ENCODE measurements around the gene GSTM5. TPM values are rescaled to one million over a fixed set of nuclear protein-coding genes. Genes with fewer than 3 reads are reported as not detected.
"Not testable (repeated sequence)": the region's sequence is repeated elsewhere in the genome, so short reads cannot be mapped to it uniquely, and the experiment has no call there.

Gene GSTM5
- total RNA-seq, 2 experiments from 2014 or later: not detected

DNA sequence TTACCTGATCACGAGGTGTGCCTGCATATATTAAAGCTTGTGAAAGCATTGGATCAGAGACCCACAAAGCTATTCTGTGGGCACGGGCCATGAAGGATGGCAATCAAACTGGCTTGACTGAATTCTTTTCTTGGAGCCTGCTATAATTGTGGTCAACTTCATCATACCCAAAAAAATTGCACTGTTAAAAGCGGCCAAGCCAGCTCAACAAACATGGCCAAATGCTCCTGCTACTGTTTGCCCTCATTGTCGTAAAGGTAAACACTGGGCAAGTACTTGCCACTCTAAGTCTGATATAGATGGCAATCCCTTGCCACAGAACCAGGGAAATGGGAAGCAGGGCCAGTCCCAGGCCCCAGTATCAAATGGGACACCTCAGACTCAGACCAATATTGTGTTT is 6.6 kb upstream of the GSTM5 start:
- intact Hi-C loops (cut with micrococcal nuclease): no loop called here
- H3K4me3 Mint-ChIP-seq: no peak overlapping the region
- DNase-seq: no peak
- peaks cover 9% of the 10 kb centered on the region for H3K27me3 Mint-ChIP-seq
- H3K36me3 Mint-ChIP-seq: peaks cover 4% of the 10 kb centered on the region
- H3K27ac Mint-ChIP-seq: no peak overlapping the region
- ChIA-PET CTCF (interaction anchor here (1.4 to 2.5 kb wide), 2 partner anchors 65 to 278 kb away, joined by 3 to 12 read pairs; no protein-coding TSS in a partner anchor), POLR2A (no interaction called here)
- H3K4me1 Mint-ChIP-seq (ENCODE audit: low read depth): no peaks in the 10 kb centered on the region
- peaks cover 27% of the 10 kb centered on the region for H3K9me3 Mint-ChIP-seq

DNA sequence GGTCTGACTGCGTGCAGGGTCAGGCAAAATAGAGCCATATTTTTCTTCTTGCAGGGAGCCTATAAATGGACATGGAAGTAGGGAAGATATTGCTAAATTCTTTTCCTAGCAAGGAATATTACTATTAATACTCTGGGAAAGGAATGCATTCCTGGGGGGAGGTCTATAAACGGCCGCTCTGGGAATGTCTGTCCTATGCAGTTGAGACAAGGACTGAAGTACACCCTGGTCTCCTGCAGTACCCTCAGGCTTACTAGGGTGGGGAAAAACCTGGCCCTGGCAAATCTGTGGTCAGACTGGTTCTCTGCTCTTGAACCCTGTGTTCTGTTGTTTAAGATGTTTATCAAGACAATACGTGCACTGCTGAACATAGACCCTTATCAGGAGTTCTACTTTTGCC is 3.1 kb upstream of the GSTM5 start:
- H3K36me3 Mint-ChIP-seq; CTCF ChIA-PET; H3K27ac Mint-ChIP-seq; intact Hi-C loops (cut with micrococcal nuclease); POLR2A ChIA-PET; DNase-seq; H3K4me3 Mint-ChIP-seq; H3K4me1 Mint-ChIP-seq (ENCODE audit: low read depth): not testable (repeated sequence)
- H3K9me3 Mint-ChIP-seq: peaks cover 22% of the 10 kb centered on the region
- H3K27me3 Mint-ChIP-seq: peaks cover 14% of the 10 kb centered on the region

DNA sequence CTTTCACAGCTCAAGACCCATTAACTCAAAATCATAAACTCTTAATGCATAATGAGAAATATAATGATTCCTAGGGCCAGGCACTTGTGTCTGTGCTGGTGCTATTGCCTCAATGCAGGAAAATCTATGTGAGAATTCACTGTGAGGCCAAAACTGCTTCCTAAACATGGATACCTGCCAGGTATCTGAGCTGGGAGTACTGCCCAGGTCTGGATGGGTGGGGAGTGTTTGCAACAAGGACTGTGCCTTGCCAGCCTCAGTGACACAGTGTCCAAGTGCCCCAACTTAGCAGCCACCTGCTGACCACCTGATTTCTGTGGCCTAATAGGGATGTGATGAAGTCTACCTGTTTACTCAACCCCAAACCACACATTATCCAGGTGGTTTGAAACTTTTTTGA is 2.2 kb upstream of the GSTM5 start:
- H3K36me3 Mint-ChIP-seq; H3K4me1 Mint-ChIP-seq (ENCODE audit: low read depth); intact Hi-C loops (cut with micrococcal nuclease); H3K27ac Mint-ChIP-seq; H3K4me3 Mint-ChIP-seq; POLR2A ChIA-PET; CTCF ChIA-PET; DNase-seq: not testable (repeated sequence)
- H3K27me3 Mint-ChIP-seq: peaks cover 12% of the 10 kb centered on the region
- peaks cover 15% of the 10 kb centered on the region for H3K9me3 Mint-ChIP-seq

DNA sequence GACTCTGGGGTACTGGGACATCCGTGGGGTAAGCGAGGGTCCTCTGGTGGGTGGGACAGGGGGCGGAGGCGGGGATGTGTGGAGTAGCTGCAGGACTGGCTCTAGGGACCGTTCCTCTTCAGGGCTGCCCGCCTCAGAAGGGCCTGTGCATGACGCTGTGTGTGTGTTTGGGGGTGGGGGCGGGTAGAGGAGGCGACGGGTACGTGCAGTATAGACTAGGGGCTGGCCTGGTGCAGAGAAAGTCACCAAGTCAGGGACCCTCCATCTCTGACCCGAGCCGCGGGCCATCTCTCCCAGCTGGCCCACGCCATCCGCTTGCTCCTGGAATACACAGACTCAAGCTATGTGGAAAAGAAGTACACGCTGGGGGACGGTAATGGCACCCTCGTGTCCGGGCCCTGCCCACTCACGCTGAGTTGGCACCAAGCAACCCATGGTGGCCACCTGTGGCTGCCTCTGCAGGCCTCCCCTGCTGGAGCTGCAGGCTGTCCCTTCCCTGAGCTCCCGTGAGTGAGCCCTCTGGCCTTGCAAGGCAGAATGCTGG is 342 bp downstream of the GSTM5 start:
- Mint-ChIP-seq H3K4me1 (ENCODE audit: low read depth) (no peaks in the 10 kb centered on the region), H3K27me3 (peaks cover 12% of the 10 kb centered on the region), H3K36me3 (peaks cover 4% of the 10 kb centered on the region), H3K4me3 (no peak overlapping the region), H3K27ac (no peak overlapping the region), H3K9me3 (peaks cover 15% of the 10 kb centered on the region)
- ChIA-PET POLR2A (no interaction called here), CTCF (interaction anchor here (0.7 kb wide), 1 partner anchor 72 kb away, joined by 3 read pairs; no protein-coding TSS in a partner anchor)
- DNase-seq: no peak
- intact Hi-C loops (cut with micrococcal nuclease): no loop called here

DNA sequence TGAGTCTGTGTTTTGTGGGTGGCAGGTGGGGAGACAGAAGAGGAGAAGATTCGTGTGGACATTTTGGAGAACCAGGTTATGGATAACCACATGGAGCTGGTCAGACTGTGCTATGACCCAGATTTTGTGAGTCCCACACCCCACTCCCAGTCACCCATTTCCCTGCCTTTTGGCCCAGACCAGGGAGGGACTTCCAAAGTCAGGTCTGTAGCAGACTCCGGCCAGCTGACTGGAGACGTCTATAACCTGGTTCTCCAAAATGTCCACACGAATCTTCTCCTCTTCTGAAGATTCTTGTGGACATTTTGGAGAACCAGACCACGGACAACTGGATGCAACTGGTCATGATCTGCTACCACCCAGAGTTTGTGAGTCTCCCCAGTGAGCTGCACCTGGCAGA is 1.6 kb downstream of the GSTM5 start:
- ChIA-PET POLR2A (no interaction called here), CTCF (interaction anchor here (1.2 kb wide), 1 partner anchor 73 kb away, joined by 3 read pairs; no protein-coding TSS in a partner anchor)
- intact Hi-C loops (cut with micrococcal nuclease): no loop called here
- no peak for DNase-seq
- no peaks in the 10 kb centered on the region for H3K36me3 Mint-ChIP-seq
- no peak overlapping the region for H3K4me3 Mint-ChIP-seq
- H3K27me3 Mint-ChIP-seq: peaks cover 12% of the 10 kb centered on the region
- no peak overlapping the region for H3K27ac Mint-ChIP-seq
- peaks cover 9% of the 10 kb centered on the region for H3K9me3 Mint-ChIP-seq
- no peaks in the 10 kb centered on the region for H3K4me1 Mint-ChIP-seq (ENCODE audit: low read depth)

DNA sequence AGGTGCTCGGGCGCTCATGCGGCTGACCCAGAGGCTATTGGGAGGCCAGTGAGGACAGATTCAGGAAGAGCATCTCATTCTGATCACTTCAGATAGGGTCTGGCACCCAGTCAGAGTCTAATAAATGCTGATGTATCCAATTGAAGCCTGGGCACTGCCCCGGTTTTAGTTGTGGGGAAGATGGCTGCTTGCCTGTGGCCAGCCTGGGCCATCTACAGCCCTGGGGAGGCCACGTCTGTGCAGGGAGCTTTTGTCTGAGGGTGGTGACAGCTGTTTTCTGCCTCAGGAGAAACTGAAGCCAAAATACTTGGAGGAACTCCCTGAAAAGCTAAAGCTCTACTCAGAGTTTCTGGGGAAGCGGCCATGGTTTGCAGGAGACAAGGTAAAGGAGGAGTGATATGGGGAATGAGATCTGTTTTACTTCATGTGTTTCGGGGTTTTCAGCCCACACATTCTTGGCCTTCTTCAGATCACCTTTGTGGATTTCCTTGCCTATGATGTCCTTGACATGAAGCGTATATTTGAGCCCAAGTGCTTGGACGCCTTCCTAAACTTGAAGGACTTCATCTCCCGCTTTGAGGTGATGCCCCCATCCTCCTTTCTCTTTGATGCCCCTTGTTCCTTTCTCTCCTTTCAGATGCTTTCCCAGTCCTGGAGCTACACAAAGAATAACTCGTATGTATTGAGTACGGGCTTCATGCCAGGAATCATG is 2.8 kb downstream of the GSTM5 start:
- peaks cover 2% of the 10 kb centered on the region for H3K4me1 Mint-ChIP-seq (ENCODE audit: low read depth)
- no peak overlapping the region for H3K4me3 Mint-ChIP-seq
- no peak overlapping the region for H3K27ac Mint-ChIP-seq
- no peaks in the 10 kb centered on the region for H3K36me3 Mint-ChIP-seq
- no peaks in the 10 kb centered on the region for H3K9me3 Mint-ChIP-seq
- DNase-seq: no peak
- POLR2A ChIA-PET: no interaction called here
- CTCF ChIA-PET: interaction anchor here (1.2 kb wide), 1 partner anchor 75 kb away, joined by 3 read pairs; no protein-coding TSS in a partner anchor
- intact Hi-C loops (cut with micrococcal nuclease): no loop called here
- peaks cover 12% of the 10 kb centered on the region for H3K27me3 Mint-ChIP-seq

DNA sequence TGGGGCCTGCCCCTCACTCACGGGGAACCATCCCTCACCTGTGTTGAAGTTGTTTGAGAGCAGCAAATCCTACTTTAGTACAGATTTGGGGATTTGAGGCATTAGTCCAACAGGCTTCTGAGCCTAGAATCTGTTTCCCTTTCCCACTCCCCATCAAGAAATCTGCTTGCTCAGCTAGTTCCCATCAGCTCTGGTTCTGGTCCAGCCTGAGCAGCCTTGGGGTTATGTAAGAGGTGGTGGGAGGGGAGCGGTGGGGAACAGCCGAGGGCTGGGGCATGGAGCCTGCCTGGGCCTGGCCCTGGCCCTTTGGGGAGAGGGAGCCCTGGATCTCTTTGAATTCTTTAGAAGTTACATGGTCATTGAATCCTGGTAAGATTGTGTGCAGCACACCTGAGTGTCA is 4.1 kb downstream of the GSTM5 start:
- no peak overlapping the region for H3K27ac Mint-ChIP-seq
- no peak overlapping the region for H3K4me3 Mint-ChIP-seq
- no peak for DNase-seq
- H3K27me3 Mint-ChIP-seq: peaks cover 12% of the 10 kb centered on the region
- intact Hi-C loops (cut with micrococcal nuclease): no loop called here
- CTCF ChIA-PET: no interaction called here
- H3K4me1 Mint-ChIP-seq (ENCODE audit: low read depth): peaks cover 2% of the 10 kb centered on the region
- no peaks in the 10 kb centered on the region for H3K9me3 Mint-ChIP-seq
- H3K36me3 Mint-ChIP-seq: no peaks in the 10 kb centered on the region
- POLR2A ChIA-PET: no interaction called here

DNA sequence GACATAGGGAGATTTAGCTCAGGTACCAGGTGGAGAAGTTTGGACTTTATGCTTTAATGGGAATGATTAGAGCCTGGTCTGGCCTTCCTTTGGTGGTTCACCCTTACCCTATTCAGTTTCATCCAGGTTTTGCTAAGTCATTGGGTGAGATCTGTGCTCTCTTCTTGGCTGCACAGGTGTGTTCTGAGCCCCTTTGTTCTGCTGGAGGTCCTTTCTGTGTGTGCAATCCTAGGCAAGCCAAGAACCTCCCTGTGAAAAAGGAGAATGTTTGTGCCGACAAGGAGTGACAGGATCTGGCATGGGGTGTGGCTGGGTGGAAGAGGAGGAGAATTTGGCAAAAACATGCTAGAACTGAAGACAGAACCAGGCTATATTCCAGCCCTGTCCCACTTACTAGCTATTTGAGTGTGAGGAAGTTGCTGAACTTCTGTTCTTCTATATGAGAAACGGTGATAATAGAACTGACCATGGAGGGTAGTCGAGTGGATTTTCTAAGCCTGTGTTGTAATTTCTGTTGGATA is 4.6 kb downstream of the GSTM5 start:
- Mint-ChIP-seq H3K27ac (no peak overlapping the region), H3K36me3 (no peaks in the 10 kb centered on the region), H3K4me3 (no peak overlapping the region), H3K27me3 (peaks cover 12% of the 10 kb centered on the region), H3K4me1 (ENCODE audit: low read depth) (peaks cover 2% of the 10 kb centered on the region), H3K9me3 (no peaks in the 10 kb centered on the region)
- intact Hi-C loops (cut with micrococcal nuclease): no loop called here
- POLR2A ChIA-PET: interaction anchor here (0.5 kb wide), 1 partner anchor 330 kb away, joined by 3 read pairs; no protein-coding TSS in a partner anchor
- CTCF ChIA-PET: interaction anchor here (1.0 kb wide), 1 partner anchor 57 kb away, joined by 3 read pairs; no protein-coding TSS in a partner anchor
- DNase-seq: no peak

DNA sequence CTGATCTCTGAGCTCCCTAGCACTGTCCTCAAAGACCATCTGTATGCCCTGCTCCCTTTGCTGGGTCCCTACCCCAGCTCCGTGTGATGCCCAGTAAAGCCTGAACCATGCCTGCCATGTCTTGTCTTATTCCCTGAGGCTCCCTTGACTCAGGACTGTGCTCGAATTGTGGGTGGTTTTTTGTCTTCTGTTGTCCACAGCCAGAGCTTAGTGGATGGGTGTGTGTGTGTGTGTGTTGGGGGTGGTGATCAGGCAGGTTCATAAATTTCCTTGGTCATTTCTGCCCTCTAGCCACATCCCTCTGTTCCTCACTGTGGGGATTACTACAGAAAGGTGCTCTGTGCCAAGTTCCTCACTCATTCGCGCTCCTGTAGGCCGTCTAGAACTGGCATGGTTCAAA is 5.7 kb downstream of the GSTM5 start:
- CTCF ChIA-PET: interaction anchor here (1.0 kb wide), 1 partner anchor 56 kb away, joined by 3 read pairs; no protein-coding TSS in a partner anchor
- no peak overlapping the region for H3K4me3 Mint-ChIP-seq
- H3K4me1 Mint-ChIP-seq (ENCODE audit: low read depth): peaks cover 2% of the 10 kb centered on the region
- peaks cover 9% of the 10 kb centered on the region for H3K27me3 Mint-ChIP-seq
- POLR2A ChIA-PET: no interaction called here
- no peaks in the 10 kb centered on the region for H3K9me3 Mint-ChIP-seq
- no peak overlapping the region for H3K27ac Mint-ChIP-seq
- H3K36me3 Mint-ChIP-seq: no peaks in the 10 kb centered on the region
- no peak for DNase-seq
- intact Hi-C loops (cut with micrococcal nuclease): no loop called here

DNA sequence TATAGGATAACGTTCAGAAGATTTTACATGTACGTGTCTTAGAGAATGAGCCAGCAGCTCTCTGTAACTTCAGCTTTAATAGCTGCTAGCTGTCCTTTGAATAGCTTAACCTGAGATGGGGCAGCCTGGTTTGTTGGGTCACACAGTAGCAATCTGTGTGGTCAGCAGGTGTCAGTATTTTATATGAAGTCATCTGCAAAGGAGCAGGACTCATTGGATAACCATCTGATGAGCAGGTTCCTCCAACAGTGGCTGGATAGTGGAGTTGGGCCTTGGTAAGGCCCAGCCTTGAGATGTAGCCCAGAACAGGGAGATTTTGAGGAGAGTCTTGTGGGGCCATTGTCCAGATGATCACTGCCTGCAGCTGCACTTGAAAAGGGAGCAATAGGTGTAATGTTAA is 6.4 kb downstream of the GSTM5 start:
- peaks cover 2% of the 10 kb centered on the region for H3K4me1 Mint-ChIP-seq (ENCODE audit: low read depth)
- DNase-seq: no peak
- no peak overlapping the region for H3K4me3 Mint-ChIP-seq
- no peaks in the 10 kb centered on the region for H3K36me3 Mint-ChIP-seq
- intact Hi-C loops (cut with micrococcal nuclease): no loop called here
- ChIA-PET CTCF (no interaction called here), POLR2A (no interaction called here)
- no peak overlapping the region for H3K27ac Mint-ChIP-seq
- peaks cover 6% of the 10 kb centered on the region for H3K27me3 Mint-ChIP-seq
- no peaks in the 10 kb centered on the region for H3K9me3 Mint-ChIP-seq

DNA sequence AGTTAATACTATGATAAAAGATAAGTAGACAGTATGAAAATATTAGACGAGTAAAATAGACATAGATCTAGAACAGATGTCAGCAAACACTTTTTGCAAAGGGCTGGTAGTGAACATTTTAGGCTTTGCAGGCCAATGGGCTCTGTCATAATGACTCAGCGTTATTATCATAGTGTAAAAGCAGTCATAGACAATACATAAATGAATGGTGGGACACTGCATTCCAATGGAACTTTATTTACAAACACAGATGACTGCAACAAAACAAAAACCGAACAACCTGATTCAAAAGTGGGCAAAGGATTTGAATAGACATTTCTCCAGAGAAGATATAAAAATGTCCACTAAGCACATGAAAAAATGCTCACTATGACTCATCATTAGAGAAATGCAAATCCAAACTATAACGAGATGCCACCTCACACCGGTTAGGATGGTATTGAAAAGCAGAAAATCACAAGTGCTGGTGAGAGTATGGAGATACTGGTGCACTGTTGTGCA is 7.3 kb downstream of the GSTM5 start:
- DNase-seq: no peak
- Mint-ChIP-seq H3K4me3 (no peak overlapping the region), H3K27ac (no peak overlapping the region), H3K4me1 (ENCODE audit: low read depth) (peaks cover 2% of the 10 kb centered on the region), H3K36me3 (no peaks in the 10 kb centered on the region), H3K27me3 (peaks cover under 1% of the 10 kb centered on the region), H3K9me3 (no peaks in the 10 kb centered on the region)
- CTCF ChIA-PET: no interaction called here
- POLR2A ChIA-PET: no interaction called here
- intact Hi-C loops (cut with micrococcal nuclease): no loop called here

DNA sequence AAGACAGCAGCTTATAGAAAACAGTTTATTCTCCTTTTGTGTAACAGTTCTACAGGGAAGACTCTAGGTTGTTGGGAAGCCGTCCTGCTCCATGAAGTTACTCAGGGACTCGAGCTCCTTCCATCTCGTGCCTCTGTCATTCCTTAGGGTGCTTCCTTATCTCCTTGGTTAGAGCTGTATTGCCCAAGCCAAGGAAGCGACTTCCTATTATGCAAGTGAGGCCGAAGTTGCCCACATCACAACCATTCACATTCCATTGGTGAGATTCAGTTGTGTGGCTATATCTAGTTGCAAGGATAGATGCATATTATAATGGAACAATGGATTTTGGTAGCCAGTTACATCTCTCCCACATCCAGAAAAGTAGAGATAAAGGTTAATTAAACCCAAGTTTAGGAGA is 9.0 kb downstream of the GSTM5 start:
- Mint-ChIP-seq H3K9me3 (no peaks in the 10 kb centered on the region), H3K27me3 (no peaks in the 10 kb centered on the region), H3K4me3 (no peak overlapping the region), H3K36me3 (no peaks in the 10 kb centered on the region), H3K27ac (no peak overlapping the region), H3K4me1 (ENCODE audit: low read depth) (peaks cover 2% of the 10 kb centered on the region)
- intact Hi-C loops (cut with micrococcal nuclease): no loop called here
- DNase-seq: no peak
- CTCF ChIA-PET: no interaction called here
- POLR2A ChIA-PET: no interaction called here

DNA sequence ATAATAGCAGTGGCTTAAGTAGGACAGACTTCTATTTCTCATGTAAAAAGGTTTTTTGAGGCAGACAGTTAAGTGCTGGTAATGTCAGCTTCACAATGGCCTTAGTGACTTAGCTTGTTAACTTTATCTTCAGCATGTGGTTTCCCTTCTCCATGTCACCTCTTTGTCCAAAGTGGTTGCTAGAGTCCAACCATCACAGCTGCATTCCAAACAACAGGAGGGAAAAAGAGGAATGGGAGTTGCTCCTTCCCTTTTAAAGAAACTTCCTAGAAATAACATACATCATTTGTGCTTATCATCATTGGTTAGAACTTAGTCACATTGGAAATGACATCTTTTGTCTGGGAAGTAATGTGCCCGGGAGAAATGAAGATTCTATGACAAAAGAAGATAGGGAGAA is 9.9 kb downstream of the GSTM5 start:
- intact Hi-C loops (cut with micrococcal nuclease): no loop called here
- H3K9me3 Mint-ChIP-seq: no peaks in the 10 kb centered on the region
- no peak overlapping the region for H3K27ac Mint-ChIP-seq
- H3K36me3 Mint-ChIP-seq: no peaks in the 10 kb centered on the region
- peaks cover 2% of the 10 kb centered on the region for H3K4me1 Mint-ChIP-seq (ENCODE audit: low read depth)
- ChIA-PET POLR2A (no interaction called here), CTCF (no interaction called here)
- H3K27me3 Mint-ChIP-seq: no peaks in the 10 kb centered on the region
- no peak overlapping the region for H3K4me3 Mint-ChIP-seq
- DNase-seq: no peak
